ENCODE data around the gene EID1. TPM values are rescaled to one million over a fixed set of nuclear protein-coding genes. Genes with fewer than 3 reads are reported as not detected.

EID1 gene
- polyA plus RNA-seq, 1 of the 3 experiments (the other 2 are of a cell fraction) = 228 TPM

GRCh38 chr15:48828471-48828870 lies 49.5 kb upstream of the EID1 start:
- no peak for DNase-seq
- ChIA-PET CTCF (no interaction called here), POLR2A (no interaction called here)
- Histone ChIP-seq H3K9me3 (no peaks in the 10 kb centered on the region), H3K27ac (ENCODE audit: low read depth in 2 of 2, low read length in 1 of 2) (no peak overlapping the region), H3K4me1 (ENCODE audit: control insufficient read depth in 1 of 2, insufficient read depth in 2 of 2, low read depth in 1 of 2, low read length in 1 of 2) (no peaks in the 10 kb centered on the region; a peak in 1 of 4 replicates), H3K79me2 (ENCODE audit: insufficient read depth) (no peaks in the 10 kb centered on the region), H3F3A (replicated peaks; ENCODE audit: insufficient read depth) (no peaks in the 10 kb centered on the region), H3K4me2 (no peak overlapping the region), H3K27me3 (ENCODE audit: insufficient read depth) (no peaks in the 10 kb centered on the region), H3K9me2 (no peaks in the 10 kb centered on the region), H3K36me3 (replicated peaks in 1 of 2; ENCODE audit: control insufficient read depth in 1 of 2, insufficient read depth in 2 of 2, low read length in 1 of 2) (no peaks in the 10 kb centered on the region), H3K4me3 (ENCODE audit: low read depth in 2 of 2, low read length in 1 of 2) (no peak overlapping the region), H3K9ac (no peak overlapping the region), H4K20me1 (ENCODE audit: insufficient read depth) (no peaks in the 10 kb centered on the region), H2AFZ (ENCODE audit: low read depth) (no peak overlapping the region)
- TF ChIP-seq GATA2 (CRISPR knock-in tag; IDR thresholded peaks at IDR 0.05) (no peak), TEAD4 (IDR thresholded peaks at IDR 0.05; ENCODE audit: borderline replicate concordance, insufficient read depth) (no peak), RFX5 (IDR thresholded peaks at IDR 0.05; ENCODE audit: low read length) (no peak), MAX (IDR thresholded peaks at IDR 0.05; ENCODE audit: low read depth) (no peak), POLR2AphosphoS5 (IDR thresholded peaks at IDR 0.05; ENCODE audit: low read depth, low read length) (no peak)
- 75% methylated on average over 4 of the region's 4 CpGs for WGBS (ENCODE audit: low lambda C conversion rate)

GRCh38 chr15:48828906-48829305 lies 49.0 kb upstream of the EID1 start:
- Histone ChIP-seq H3F3A (replicated peaks; ENCODE audit: insufficient read depth) (no peaks in the 10 kb centered on the region), H3K9me3 (no peaks in the 10 kb centered on the region), H3K79me2 (ENCODE audit: insufficient read depth) (no peaks in the 10 kb centered on the region), H3K9me2 (no peaks in the 10 kb centered on the region), H3K4me2 (no peak overlapping the region), H2AFZ (ENCODE audit: low read depth) (no peak overlapping the region), H4K20me1 (ENCODE audit: insufficient read depth) (no peaks in the 10 kb centered on the region), H3K27ac (ENCODE audit: low read depth in 2 of 2, low read length in 1 of 2) (no peak overlapping the region), H3K4me1 (ENCODE audit: control insufficient read depth in 1 of 2, insufficient read depth in 2 of 2, low read depth in 1 of 2, low read length in 1 of 2) (no peaks in the 10 kb centered on the region), H3K9ac (no peak overlapping the region), H3K36me3 (replicated peaks in 1 of 2; ENCODE audit: control insufficient read depth in 1 of 2, insufficient read depth in 2 of 2, low read length in 1 of 2) (no peaks in the 10 kb centered on the region), H3K27me3 (ENCODE audit: insufficient read depth) (no peaks in the 10 kb centered on the region), H3K4me3 (ENCODE audit: low read depth in 2 of 2, low read length in 1 of 2) (no peak overlapping the region)
- ChIA-PET POLR2A (no interaction called here), CTCF (no interaction called here)
- TF ChIP-seq CTCF (IDR thresholded peaks at IDR 0.05) (no peak), GATA2 (CRISPR knock-in tag; IDR thresholded peaks at IDR 0.05) (no peak), RAD21 (IDR thresholded peaks at IDR 0.05; ENCODE audit: low read length) (no peak), MXI1 (IDR thresholded peaks at IDR 0.05; ENCODE audit: low read depth, low read length) (no peak), CHD2 (IDR thresholded peaks at IDR 0.05; ENCODE audit: low read length, partially characterized antibody) (no peak), RCOR1 (IDR thresholded peaks at IDR 0.05; ENCODE audit: low read length) (no peak), ELF1 (IDR thresholded peaks at IDR 0.05) (no peak), IRF3 (IDR thresholded peaks at IDR 0.05; ENCODE audit: low read depth, low read length) (no peak), FOSL2 (IDR thresholded peaks at IDR 0.05; ENCODE audit: borderline replicate concordance, low read depth) (no peak), POLR2AphosphoS5 (IDR thresholded peaks at IDR 0.05; ENCODE audit: low read depth, low read length) (no peak), USF2 (IDR thresholded peaks at IDR 0.05; ENCODE audit: borderline replicate concordance, low read depth, low read length) (no peak), RFX5 (IDR thresholded peaks at IDR 0.05; ENCODE audit: low read length) (no peak), TEAD4 (IDR thresholded peaks at IDR 0.05; ENCODE audit: borderline replicate concordance, insufficient read depth) (no peak), SMC3 (IDR thresholded peaks at IDR 0.05; ENCODE audit: low read depth, low read length) (no peak), NRF1 (IDR thresholded peaks at IDR 0.05; ENCODE audit: low read depth, low read length) (no peak), EZH2phosphoT487 (IDR thresholded peaks at IDR 0.05; ENCODE audit: borderline replicate concordance, low read depth) (no peak), FOXJ3 (CRISPR knock-in tag; IDR thresholded peaks at IDR 0.05) (no peak), ZBTB33 (IDR thresholded peaks at IDR 0.05; ENCODE audit: borderline replicate concordance, low read depth) (no peak)
- no peak for DNase-seq
